Motor neuron (in vitro differentiated cells): Measurements from ENCODE around the gene ACADSB. TPM values are rescaled to one million over a fixed set of nuclear protein-coding genes. Genes with fewer than 3 reads are reported as not detected.

Experiments used
- ATAC-seq, 8 experiments: fragments of 200-7000 bp; cut with Tn5 transposase; replicated peaks in 6 of 8; 2 replicates each; pipeline ENCODE4 v1.8.0; 2021; ENCODE audit warnings: mild to moderate bottlenecking in 8 of 8, moderate library complexity in 8 of 8
- H3K27ac ChIP-seq, 2 donors: fragments of 250-450 bp; sonication (Bioruptor Pico); 2 replicates each; pipeline ENCODE4 v1.9.0; 2021; ENCODE audit warnings: antibody characterized with exemption in 2 of 2, mild to moderate bottlenecking in 2 of 2, moderate library complexity in 1 of 2
- H3K4me1 ChIP-seq, 2 donors: fragments of 250-450 bp; sonication (Bioruptor Pico); replicated peaks in 1 of 2; 2 replicates each; pipeline ENCODE4 v1.6.1; 2021; ENCODE audit warnings: antibody characterized with exemption in 2 of 2, mild to moderate bottlenecking in 2 of 2, moderate library complexity in 1 of 2
- H3K4me3 ChIP-seq, 5 donors: fragments of 250-450 bp; sonication (Bioruptor Pico); 2 replicates each; pipeline ENCODE4 v1.9.0; 2021; ENCODE audit warnings: antibody characterized with exemption in 5 of 5, mild to moderate bottlenecking in 5 of 5, moderate library complexity in 4 of 5
- WGBS, 10 experiments: fragments of 450-650 bp; shearing (Covaris generic); methylation state at CpG; one replicate each; pipeline ENCODE4 v1.0.0; 2022; 5-methylcytosine and 5-hydroxymethylcytosine counted together
- in situ Hi-C, 9 experiments: fragments of 400-800 bp; cut with MboI; loops; one replicate each; pipeline ENCODE4 v1.15.0; 2021; ENCODE audit warnings: low sequenced_read_pairs in 9 of 9, low pct_unique_long_range_greater_than_20kb in 2 of 9; ENCODE audit not compliant: unreplicated experiment in 9 of 9
- total RNA-seq, 8 experiments: library from RNA; unstranded; fragments of 300-600 nt; gene quantifications; 2 replicates each; pipeline versions ENCODE4 v1.2.3 to v1.2.4, GENCODE V29; 2022

Gene ACADSB
- total RNA-seq, 8 experiments from 2014 or later, result 5.0 to 42.3 (median 7.6) TPM

GRCh38 chr10:122990278-122990677 is 18.5 kb upstream of the ACADSB start:
- H3K4me1 ChIP-seq, result no peaks in the 10 kb centered on the region
- no peak for ATAC-seq
- no peak overlapping the region for H3K4me3 ChIP-seq
- no peak overlapping the region for H3K27ac ChIP-seq
- in situ Hi-C loops, result no loop called here
- 12 to 83% (median 67%) methylated on average over 2 to 5 of the region's 5 CpGs; no CpG with 5 or more reads in 1 of the 10 experiments for WGBS, 10 experiments

GRCh38 chr10:122992031-122992585 is 16.7 kb upstream of the ACADSB start:
- WGBS, 10 experiments, result 75 to 100% (median 100%) methylated on average over 1 of the region's 1 CpG
- no peak for ATAC-seq

GRCh38 chr10:122993797-122994336 is 14.9 kb upstream of the ACADSB start:
- Histone ChIP-seq H3K27ac (no peak overlapping the region), H3K4me3 (no peak overlapping the region), H3K4me1 (no peaks in the 10 kb centered on the region)
- WGBS, 10 experiments, result 71 to 100% (median 83%) methylated on average over 1 to 5 of the region's 6 CpGs; no CpG with 5 or more reads in 3 of the 10 experiments
- no peak for ATAC-seq
- in situ Hi-C loops, result no loop called here

More at GRCh38 chr10:122992031-122992585, 16.7 kb upstream of the ACADSB start:
- in situ Hi-C loops, result no loop called here
- no peak overlapping the region for H3K4me3 ChIP-seq
- H3K27ac ChIP-seq, result no peak overlapping the region
- H3K4me1 ChIP-seq, result no peaks in the 10 kb centered on the region

GRCh38 chr10:122995936-122996335 is 12.9 kb upstream of the ACADSB start:
- no peak for ATAC-seq
- H3K27ac ChIP-seq, result no peak overlapping the region
- 82 to 100% (median 100%) methylated on average over 1 to 3 of the region's 4 CpGs; no CpG with 5 or more reads in 1 of the 10 experiments for WGBS, 10 experiments
- no peak overlapping the region for H3K4me3 ChIP-seq
- no peaks in the 10 kb centered on the region for H3K4me1 ChIP-seq
- in situ Hi-C loops, result no loop called here

GRCh38 chr10:122997864-122998263 is 10.9 kb upstream of the ACADSB start:
- Histone ChIP-seq H3K4me3 (no peak overlapping the region), H3K27ac (no peak overlapping the region), H3K4me1 (no peaks in the 10 kb centered on the region)
- in situ Hi-C loops, result no loop called here
- ATAC-seq, result no peak
- WGBS, 10 experiments, result 92 to 100% (median 98%) methylated on average over 1 to 3 of the region's 3 CpGs

- Histone ChIP-seq H3K4me1 (no peaks in the 10 kb centered on the region), H3K4me3 (no peak overlapping the region), H3K27ac (no peak overlapping the region)
- in situ Hi-C loops, result no loop called here
- ATAC-seq, result no peak
- WGBS, 10 experiments, result 74 to 96% (median 90%) methylated on average over 3 to 6 of the region's 6 CpGs
Observed at GRCh38 chr10:122998360-122998917, 10.4 kb upstream of the ACADSB start.

GRCh38 chr10:122998934-122999333 is 9.9 kb upstream of the ACADSB start:
- ATAC-seq, result no peak
- in situ Hi-C loops, result no loop called here
- H3K4me1 ChIP-seq, result no peaks in the 10 kb centered on the region
- WGBS, 10 experiments, result 85 to 100% (median 95%) methylated on average over 1 to 3 of the region's 3 CpGs; no CpG with 5 or more reads in 1 of the 10 experiments
- no peak overlapping the region for H3K27ac ChIP-seq
- no peak overlapping the region for H3K4me3 ChIP-seq

- H3K4me3 ChIP-seq, result no peak overlapping the region
- 28 to 100% (median 60%) methylated on average over 1 to 3 of the region's 3 CpGs for WGBS, 10 experiments
- peak in 4 of 8 experiments; percentile 52 to 88 (median 70) for ATAC-seq
- in situ Hi-C loops, result no loop called here
- H3K27ac ChIP-seq, result no peak overlapping the region
- no peaks in the 10 kb centered on the region for H3K4me1 ChIP-seq
Observed at GRCh38 chr10:122999347-122999746, 9.5 kb upstream of the ACADSB start.

GRCh38 chr10:123000155-123000554 is 8.7 kb upstream of the ACADSB start:
- 20 to 100% (median 79%) methylated on average over 1 to 3 of the region's 3 CpGs for WGBS, 10 experiments
- no peaks in the 10 kb centered on the region for H3K4me1 ChIP-seq
- in situ Hi-C loops, result no loop called here
- H3K4me3 ChIP-seq, result no peak overlapping the region
- H3K27ac ChIP-seq, result no peak overlapping the region
- no peak for ATAC-seq

GRCh38 chr10:123001370-123001769 is 7.4 kb upstream of the ACADSB start:
- H3K4me3 ChIP-seq, result no peak overlapping the region
- no peak for ATAC-seq
- in situ Hi-C loops, result no loop called here
- no peaks in the 10 kb centered on the region for H3K4me1 ChIP-seq
- 84 to 100% (median 94%) methylated on average over 1 to 2 of the region's 2 CpGs for WGBS, 10 experiments
- H3K27ac ChIP-seq, result no peak overlapping the region

- ATAC-seq, result no peak
- Histone ChIP-seq H3K4me3 (no peak overlapping the region), H3K4me1 (peaks cover 5 to 10% of the 10 kb centered on the region in 2 donors), H3K27ac (no peak overlapping the region)
- WGBS, 10 experiments, result 38 to 100% (median 83%) methylated on average over 2 of the region's 2 CpGs
- in situ Hi-C loops, result no loop called here
Observed at GRCh38 chr10:123004298-123004697, 4.5 kb upstream of the ACADSB start.

- ATAC-seq, result peak in 6 of 8 experiments; percentile 19 to 50 (median 28)
Observed at GRCh38 chr10:123007558-123008354, 1.1 kb upstream of the ACADSB start.

GRCh38 chr10:123009105-123009820 is 457 bp downstream of the ACADSB start:
- in situ Hi-C loops, result no loop called here
- Histone ChIP-seq H3K27ac (peak overlapping the region; percentile 51 to 68), H3K4me3 (peak overlapping the region; percentile 82 to 92 (median 88)), H3K4me1 (peaks cover 8 to 16% of the 10 kb centered on the region in 2 donors)
- peak; percentile 5 to 54 (median 52) for ATAC-seq
- 0 to 6% (median 2%) methylated on average over 1 to 12 of the region's 34 CpGs; no CpG with 5 or more reads in 3 of the 10 experiments for WGBS, 10 experiments

More at GRCh38 chr10:123007558-123008354, 1.1 kb upstream of the ACADSB start:
- Histone ChIP-seq H3K4me3 (peak overlapping the region; percentile 82 to 92 (median 88)), H3K4me1 (peaks cover 8 to 16% of the 10 kb centered on the region in 2 donors), H3K27ac (peak overlapping the region; percentile 86 to 95)
- WGBS, 10 experiments, result 0 to 24% (median 8%) methylated on average over 2 to 17 of the region's 30 CpGs
- in situ Hi-C loops, result no loop called here
